Endothelial cell of umbilical vein (primary cell): ENCODE data around the gene AUTS2. TPM values are rescaled to one million over a fixed set of nuclear protein-coding genes. Genes with fewer than 3 reads are reported as not detected.

Source experiments
- BruUV-seq: library from RNA; stranded (reverse); fragments of 400-500 nt; replicated peaks from 2 replicates; lab custom pipeline; 2021; lab: Mats Ljungman, UMichigan
- CTCF ChIA-PET: fragments of 300-600, 350-600 bp; sonication (Branson Sonifier 250); formaldehyde crosslinking; loops from one replicate; lab custom pipeline; 2021; ENCODE audit warnings: antibody characterized with exemption, inconsistent platforms; lab: Charles Lee
- POLR2A ChIA-PET: fragments of 300-600, 350-600 bp; sonication (Branson Sonifier 250); formaldehyde crosslinking; loops from one replicate; lab custom pipeline; 2021; ENCODE audit warnings: antibody characterized with exemption, inconsistent platforms; lab: Charles Lee
- DNase-seq: peaks from one replicate; pipeline ENCODE4 v3.0.0-alpha.2; 2011; ENCODE audit warnings: low read depth, low spot score
- FAIRE-seq: peaks from 2 replicates; lab custom pipeline; 2011; peaks lifted over from hg19 to GRCh38; lab: Jason Lieb, UNC
- H2AFZ ChIP-seq: 2 replicates; pipeline ENCODE4 v1.6.0; 2012; ENCODE audit warnings: low read depth, low read length, control low read depth, inconsistent platforms
- H3K27ac ChIP-seq: 2 replicates; pipeline ENCODE4 v1.5.1; 2011; ENCODE audit warnings: low read depth, mild to moderate bottlenecking, control low read depth, low read length, moderate library complexity; ENCODE audit not compliant: insufficient read depth
- H3K27me3 ChIP-seq, 2 experiments: 2 replicates each; pipeline versions ENCODE4 v1.6.0 to v1.6.1; 2011; ENCODE audit warnings: low read length in 2 of 2, mixed read lengths in 1 of 2; ENCODE audit not compliant: control insufficient read depth in 2 of 2, insufficient read depth in 2 of 2
- H3K36me3 ChIP-seq, 2 experiments: 2 replicates in 1 of 2; 3 replicates in 1 of 2; pipeline ENCODE4 v1.5.1; 2011; ENCODE audit warnings: low read length in 2 of 2, mild to moderate bottlenecking in 1 of 2, moderate library complexity in 1 of 2; ENCODE audit not compliant: control insufficient read depth in 2 of 2, insufficient read depth in 2 of 2; ENCODE audit errors: extremely low read depth in 1 of 2
- H3K4me1 ChIP-seq: 3 replicates; pipeline ENCODE4 v1.5.1; 2011; ENCODE audit warnings: mild to moderate bottlenecking, low read length; ENCODE audit not compliant: control insufficient read depth, insufficient read depth; ENCODE audit errors: extremely low read depth
- H3K4me2 ChIP-seq: 2 replicates; pipeline ENCODE4 v1.6.1; 2011; ENCODE audit warnings: low read length, control low read depth, mixed read lengths; ENCODE audit not compliant: insufficient read depth
- H3K4me3 ChIP-seq, 3 experiments: fragments of 200-600 bp in 1 of 3; sonication (generic), shearing (Covaris generic) in 1 of 3; replicated peaks in 1 of 3; 2 replicates each; pipeline ENCODE4 v1.5.1; 2011 to 2016; ENCODE audit warnings: control low read depth in 3 of 3, low read length in 3 of 3, mild to moderate bottlenecking in 2 of 3, inconsistent platforms in 1 of 3, low read depth in 1 of 3, moderate library complexity in 1 of 3; ENCODE audit not compliant: insufficient read depth in 1 of 3
- H3K79me2 ChIP-seq: 2 replicates; pipeline ENCODE4 v1.6.0; 2012; ENCODE audit warnings: low read length, inconsistent platforms; ENCODE audit not compliant: control insufficient read depth, insufficient read depth
- H3K9ac ChIP-seq: replicated peaks from 2 replicates; pipeline ENCODE3; 2011; ENCODE audit warnings: low read length, control low read depth; ENCODE audit not compliant: insufficient read depth; ENCODE audit errors: extremely low read depth
- H3K9me1 ChIP-seq: replicated peaks from 3 replicates; pipeline ENCODE4 v1.6.0; 2011; ENCODE audit warnings: mild to moderate bottlenecking, low read length; ENCODE audit not compliant: control insufficient read depth, insufficient read depth; ENCODE audit errors: extremely low read depth
- H3K9me3 ChIP-seq: replicated peaks from 2 replicates; pipeline ENCODE4 v1.5.1; 2012; ENCODE audit warnings: low read length, inconsistent platforms; ENCODE audit not compliant: control insufficient read depth, insufficient read depth
- H4K20me1 ChIP-seq: replicated peaks from 2 replicates; pipeline ENCODE3; 2011; ENCODE audit warnings: mild to moderate bottlenecking, low read length; ENCODE audit not compliant: control insufficient read depth, insufficient read depth; ENCODE audit errors: extremely low read depth
- CTCF ChIP-seq, 2 donors: IDR thresholded peaks; 1 replicate in 1 of 2; 2 replicates in 1 of 2; pipeline ENCODE4 v1.5.1; 2011; ENCODE audit warnings: low read length in 2 of 2, mild to moderate bottlenecking in 2 of 2, moderate library complexity in 2 of 2, control low read depth in 1 of 2, inconsistent platforms in 1 of 2, low read depth in 1 of 2; ENCODE audit not compliant: insufficient read depth in 1 of 2; ENCODE audit errors: extremely low read depth in 1 of 2
- EZH2 ChIP-seq: IDR thresholded peaks from 2 replicates; pipeline ENCODE4 v1.6.1; 2012; ENCODE audit warnings: borderline replicate concordance, low read depth, mild to moderate bottlenecking, moderate library complexity, low read length, inconsistent platforms; ENCODE audit not compliant: severe bottlenecking
- FOS ChIP-seq: IDR thresholded peaks from 2 replicates; pipeline ENCODE4 v1.6.1; 2011; ENCODE audit warnings: mild to moderate bottlenecking, low read length, moderate library complexity, borderline replicate concordance; ENCODE audit not compliant: insufficient read depth
- GATA2 ChIP-seq: IDR thresholded peaks from 2 replicates; pipeline ENCODE4 v1.7.0; 2011; ENCODE audit warnings: low read depth, mild to moderate bottlenecking, moderate library complexity, mixed read lengths, low read length; ENCODE audit not compliant: insufficient read length, insufficient read depth
- JUN ChIP-seq: IDR thresholded peaks from 2 replicates; pipeline ENCODE4 v1.6.1; 2011; ENCODE audit warnings: borderline replicate concordance, low read depth; ENCODE audit not compliant: insufficient read length, insufficient read depth
- MAX ChIP-seq: IDR thresholded peaks from 2 replicates; pipeline ENCODE4 v1.6.1; 2011; ENCODE audit not compliant: insufficient read depth, insufficient read length
- MYC ChIP-seq: IDR thresholded peaks from one replicate; pipeline ENCODE4 v1.6.1; 2011; ENCODE audit warnings: mild to moderate bottlenecking, low read depth, low read length
- POLR2A ChIP-seq: IDR thresholded peaks from 2 replicates; pipeline ENCODE4 v1.6.1; 2012; ENCODE audit warnings: low read depth, mild to moderate bottlenecking, control low read depth, low read length
- POLR2AphosphoS5 ChIP-seq: IDR thresholded peaks from 2 replicates; pipeline ENCODE4 v1.6.1; 2012; ENCODE audit warnings: low read depth, mild to moderate bottlenecking, control low read depth, low read length, moderate library complexity; ENCODE audit not compliant: insufficient read depth
- dilution Hi-C: fragments of 300-500 bp; cut with MboI; formaldehyde crosslinking; loops from one replicate; pipeline ENCODE4 v1.15.0; 2019; ENCODE audit warnings: low sequenced_read_pairs; ENCODE audit not compliant: extremely low pct_ligation_motif_present
- intact Hi-C: fragments of 100-400 bp; cut with micrococcal nuclease; formaldehyde crosslinking; loops from one replicate; pipeline ENCODE4 v1.10.0; 2022
- polyA plus RNA-seq, 4 experiments: library from polyadenylated mRNA; depleted of rRNA in 3 of 4; stranded (reverse) in 3 of 4; unstranded in 1 of 4; fragments of >200 nt; gene quantifications; 2 replicates each; pipeline versions ENCODE4 v1.2.1 to v1.2.3, GENCODE V29; 2011 to 2012; ENCODE audit warnings: missing spikeins in 1 of 4
- total RNA-seq: library from RNA; stranded (reverse); gene quantifications from 2 replicates; pipeline ENCODE4 v1.2.3, GENCODE V29; 2021

Gene AUTS2
- total and polyA plus RNA-seq, 2 donors (not counting 3 experiments of a cell fraction or from before 2014, with no cell fraction given): 0.59 to 8.0 TPM

GRCh38 chr7:70237831-70238575, 639.7 kb downstream of the AUTS2 start:
- TF ChIP-seq GATA2 (no peak), POLR2A (no peak), EZH2 (no peak), MYC (no peak), FOS (no peak), JUN (no peak), POLR2AphosphoS5 (no peak), MAX (no peak), CTCF (IDR thresholded peaks at IDR 0.05; ENCODE audit: extremely low read depth in 1 of 2, insufficient read depth in 1 of 2, low read depth in 1 of 2, low read length in 2 of 2) (no peak)
- dilution Hi-C loops: no loop called here
- no peaks in the 10 kb centered on the region for H3K36me3 ChIP-seq
- H3K79me2 ChIP-seq: no peaks in the 10 kb centered on the region
- H4K20me1 ChIP-seq: no peaks in the 10 kb centered on the region
- FAIRE-seq (no peak), DNase-seq (no peak)
- H3K9ac ChIP-seq: no peak overlapping the region
- no peak overlapping the region for H2AFZ ChIP-seq
- BruUV-seq: no TSS peak
- ChIA-PET POLR2A (no interaction called here), CTCF (no interaction called here)
- intact Hi-C loops: no loop called here
- no peak overlapping the region for H3K4me3 ChIP-seq
- no peak overlapping the region for H3K4me2 ChIP-seq
- H3K9me3 ChIP-seq: no peaks in the 10 kb centered on the region
- no peaks in the 10 kb centered on the region for H3K27me3 ChIP-seq
- H3K9me1 ChIP-seq: no peaks in the 10 kb centered on the region
- H3K27ac ChIP-seq: no peak overlapping the region
- no peaks in the 10 kb centered on the region for H3K4me1 ChIP-seq
